NCI-H128 (cell line): Measurements from ENCODE around the gene NBPF12.
"Not testable (repeated sequence)": the region's sequence is repeated elsewhere in the genome, so short reads cannot be mapped to it uniquely, and the experiment has no call there.

Experiments used
- DNase-seq: peaks from one replicate; lab custom pipeline; 2025; ENCODE audit not compliant: unreplicated experiment; lab: John Stamatoyannopoulos, UW

The NBPF12 gene

GRCh38 chr1:146972681-146973080 is 34.6 kb downstream of the NBPF12 start:
- DNase-seq, result not testable (repeated sequence)

DNA sequence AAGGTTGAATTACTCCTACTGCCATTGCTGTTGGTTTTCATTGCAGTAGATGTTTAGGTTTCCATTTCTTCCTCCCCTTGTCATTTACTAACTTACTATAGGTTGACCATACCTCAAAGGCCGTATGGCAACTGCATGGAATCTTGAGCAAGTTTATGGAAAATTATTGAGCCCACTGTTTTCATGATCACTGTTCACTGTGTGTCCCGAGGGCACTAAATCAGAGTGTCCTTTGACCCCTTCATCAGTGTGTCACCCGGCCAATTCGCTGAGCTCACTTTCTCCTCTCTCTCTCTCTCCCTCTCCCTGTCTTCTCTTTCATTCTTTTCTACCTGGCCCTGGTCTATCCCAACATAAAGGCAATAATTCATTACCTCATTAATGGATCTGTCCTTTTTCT is 47.7 kb downstream of the NBPF12 start:
- not testable (repeated sequence) for DNase-seq

DNA sequence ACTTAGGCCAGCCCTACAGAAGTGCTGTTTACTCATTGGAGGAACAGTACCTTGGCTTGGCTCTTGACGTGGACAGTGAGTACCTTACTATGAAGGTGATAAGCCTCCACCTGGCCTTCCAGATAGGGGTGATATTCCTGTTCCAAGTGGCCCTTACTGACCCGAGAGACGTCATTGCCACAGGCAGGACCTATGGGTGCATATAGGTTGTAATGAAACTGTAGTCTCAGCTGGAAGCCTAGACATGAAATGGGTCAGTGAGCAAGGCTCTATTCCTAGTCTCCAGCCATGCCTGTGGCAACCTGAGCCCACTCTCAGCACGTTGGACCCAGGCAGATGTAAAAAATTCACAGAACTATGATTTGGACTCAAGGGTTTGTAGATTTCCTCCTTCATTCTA is 48.3 kb downstream of the NBPF12 start:
- not testable (repeated sequence) for DNase-seq

GRCh38 chr1:146987502-146987901 is 49.4 kb downstream of the NBPF12 start:
- DNase-seq, result not testable (repeated sequence)

- not testable (repeated sequence) for DNase-seq
Measured at GRCh38 chr1:146989455-146989854, 51.3 kb downstream of the NBPF12 start.

DNA sequence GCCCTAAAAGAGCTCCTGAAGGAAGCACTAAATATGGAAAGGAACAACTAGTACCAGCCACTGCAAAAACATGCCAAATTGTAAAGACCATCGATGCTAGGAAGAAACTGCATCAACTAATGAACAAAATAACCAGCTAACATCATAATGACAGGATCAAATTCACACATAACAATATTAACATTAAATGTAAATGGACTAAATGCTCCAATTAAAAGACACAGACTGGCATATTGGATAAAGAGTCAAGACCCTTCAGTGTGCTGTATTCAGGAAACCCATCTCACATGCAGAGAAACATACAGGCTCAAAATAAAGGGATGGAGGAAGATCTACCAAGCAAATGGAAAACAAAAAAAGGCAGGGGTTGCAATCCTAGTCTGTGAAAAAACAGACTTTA is 70.4 kb downstream of the NBPF12 start:
- not testable (repeated sequence) for DNase-seq

GRCh38 chr1:147026975-147027374 is 88.9 kb downstream of the NBPF12 start:
- not testable (repeated sequence) for DNase-seq

DNA sequence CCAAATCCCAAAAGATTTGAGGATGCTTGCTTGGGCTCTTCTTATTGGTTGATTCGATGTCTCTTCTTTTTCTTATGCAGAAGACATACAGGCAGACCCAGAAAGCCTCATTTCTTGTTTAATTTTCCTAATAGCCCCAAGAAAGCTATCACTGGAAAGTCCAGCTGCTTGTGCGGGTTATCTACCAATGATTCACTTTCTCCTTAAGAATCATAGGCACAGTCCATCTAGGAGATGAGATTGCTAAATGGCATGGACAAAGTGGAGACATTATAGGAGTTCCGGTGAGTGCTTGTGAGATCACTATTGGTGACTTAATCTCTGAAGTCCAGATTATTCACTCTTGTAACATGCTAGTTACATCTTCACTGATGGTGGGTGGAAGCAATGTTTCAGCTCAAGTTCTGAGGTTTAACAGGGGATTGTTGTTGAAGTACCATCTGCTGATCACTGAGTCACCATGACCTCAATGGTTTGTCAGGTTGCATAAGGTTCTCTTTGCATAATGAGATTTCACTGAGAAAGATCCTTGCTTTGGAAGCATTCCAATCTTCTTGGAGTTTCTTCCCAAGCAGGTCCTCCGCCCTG is 92.0 kb downstream of the NBPF12 start:
- DNase-seq, result not testable (repeated sequence)

- DNase-seq, result no peak
Measured at GRCh38 chr1:147039916-147040315, 101.8 kb downstream of the NBPF12 start.

GRCh38 chr1:147042891-147043290 is 104.8 kb downstream of the NBPF12 start:
- not testable (repeated sequence) for DNase-seq

DNA sequence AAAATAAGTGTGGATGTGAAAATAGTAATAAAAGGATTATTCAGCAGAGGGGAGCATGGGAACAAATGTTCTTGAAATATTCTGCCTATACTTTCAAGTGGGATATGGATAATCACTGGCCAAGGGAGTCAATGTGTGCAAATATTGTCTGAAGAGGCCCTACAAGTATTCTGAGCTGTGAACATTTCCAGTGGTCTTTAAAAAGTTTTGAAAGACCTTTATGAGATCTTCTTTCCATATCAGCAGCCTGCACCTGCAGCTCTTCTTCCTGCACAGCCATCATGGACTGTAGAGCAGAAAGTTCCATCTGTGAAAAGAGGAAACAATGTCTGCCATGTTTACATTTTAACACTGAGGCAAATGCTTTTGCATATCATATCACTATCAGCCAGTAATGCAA is 106.4 kb downstream of the NBPF12 start:
- DNase-seq, result not testable (repeated sequence)
